Hepatocyte (in vitro differentiated cells): ENCODE results near the gene KRT78. TPM values are rescaled to one million over a fixed set of nuclear protein-coding genes. Genes with fewer than 3 reads are reported as not detected.

Experiments
- DNase-seq: peaks from one replicate; pipeline ENCODE4 v3.0.0-alpha.2; 2016; ENCODE audit warnings: low spot score
- H2AFZ ChIP-seq: fragments of 200-600 bp; sonication (generic); 2 replicates; pipeline ENCODE4 v1.6.0; 2016; ENCODE audit warnings: antibody characterized with exemption, mild to moderate bottlenecking
- H3K27ac ChIP-seq: fragments of 200-600 bp; sonication (generic); 2 replicates; pipeline ENCODE4 v1.5.1; 2016; ENCODE audit warnings: mild to moderate bottlenecking
- H3K27me3 ChIP-seq: fragments of 200-600 bp; sonication (generic); 2 replicates; pipeline ENCODE4 v1.6.1; 2016
- H3K36me3 ChIP-seq: fragments of 200-600 bp; sonication (generic); replicated peaks from 2 replicates; pipeline ENCODE4 v1.5.1; 2016; ENCODE audit warnings: low read depth; ENCODE audit not compliant: insufficient read depth
- H3K4me1 ChIP-seq: fragments of 200-600 bp; sonication (generic); 2 replicates; pipeline ENCODE4 v1.5.1; 2016; ENCODE audit warnings: mild to moderate bottlenecking, moderate library complexity; ENCODE audit not compliant: insufficient read depth
- H3K4me2 ChIP-seq: fragments of 200-600 bp; sonication (generic); 2 replicates; pipeline ENCODE4 v1.6.0; 2016
- H3K4me3 ChIP-seq: fragments of 200-600 bp; sonication (generic); 2 replicates; pipeline ENCODE4 v1.5.1; 2016; ENCODE audit warnings: mild to moderate bottlenecking
- H3K79me2 ChIP-seq: fragments of 200-600 bp; sonication (generic); 2 replicates; pipeline ENCODE4 v1.6.0; 2017; ENCODE audit warnings: mild to moderate bottlenecking
- H3K9me2 ChIP-seq: fragments of 200-600 bp; sonication (generic); replicated peaks from 2 replicates; pipeline ENCODE4 v1.6.0; 2017; ENCODE audit warnings: mild to moderate bottlenecking; ENCODE audit not compliant: insufficient read depth
- H3K9me3 ChIP-seq: fragments of 200-600 bp; sonication (generic); 2 replicates; pipeline ENCODE4 v1.5.1; 2016; ENCODE audit warnings: low read depth, mild to moderate bottlenecking
- H4K20me1 ChIP-seq: fragments of 200-600 bp; sonication (generic); 2 replicates; pipeline ENCODE4 v1.6.0; 2016; ENCODE audit warnings: mild to moderate bottlenecking; ENCODE audit not compliant: insufficient read depth, poor library complexity, severe bottlenecking
- CTCF ChIP-seq: fragments of 200-600 bp; sonication (generic); IDR thresholded peaks from 2 replicates; pipeline ENCODE4 v1.5.1; 2016; ENCODE audit warnings: antibody characterized with exemption, mild to moderate bottlenecking; ENCODE audit not compliant: poor library complexity
- EZH2 ChIP-seq: fragments of 200-600 bp; sonication (generic); IDR thresholded peaks from 2 replicates; pipeline ENCODE4 v1.6.1; 2016; ENCODE audit warnings: antibody characterized with exemption, mild to moderate bottlenecking, borderline replicate concordance
- EZH2phosphoT487 ChIP-seq: fragments of 200-600 bp; sonication (generic); IDR thresholded peaks from one replicate; pipeline ENCODE4 v1.6.1; 2018; ENCODE audit warnings: antibody characterized with exemption, mild to moderate bottlenecking, low read depth, moderate library complexity; ENCODE audit not compliant: unreplicated experiment, severe bottlenecking
- WGBS: methylation state at CpG from one replicate; pipeline ENCODE4 v1.1.6; 2016; ENCODE audit warnings: low lambda C conversion rate; ENCODE audit errors: missing lambda C conversion rate; 5-methylcytosine and 5-hydroxymethylcytosine counted together
- polyA plus RNA-seq: library from polyadenylated mRNA; unstranded; fragments of >200 nt; fragmentation: Nextera tagmentation; extraction: Ambion mirVana; gene quantifications from 2 replicates; pipeline ENCODE4 v1.2.1, GENCODE V29; 2016
- total RNA-seq: library from RNA; depleted of rRNA; stranded (reverse); fragments of >200 nt; gene quantifications from 2 replicates; pipeline ENCODE4 v1.2.3, GENCODE V29; 2014

KRT78 gene
- total and polyA plus RNA-seq, 2 experiments from 2014 or later: not detected

- Histone ChIP-seq H3K36me3 (no peaks in the 10 kb centered on the region), H3K4me3 (no peak overlapping the region), H3K27me3 (no peaks in the 10 kb centered on the region), H3K4me1 (peaks cover 24% of the 10 kb centered on the region), H2AFZ (peak overlapping the region; percentile 37), H3K27ac (peak overlapping the region; percentile 55), H3K9me3 (no peaks in the 10 kb centered on the region), H4K20me1 (no peaks in the 10 kb centered on the region), H3K79me2 (no peaks in the 10 kb centered on the region), H3K9me2 (no peaks in the 10 kb centered on the region), H3K4me2 (peak overlapping the region; percentile 85)
- TF ChIP-seq CTCF (no peak), EZH2 (no peak)
- peak; percentile 4 for DNase-seq
- WGBS: 80% methylated on average over 16 of the region's 17 CpGs
Measured at GRCh38 chr12:52878507-52879393, 30.0 kb upstream of the KRT78 start.

GRCh38 chr12:52877242-52877641 is 28.4 kb upstream of the KRT78 start:
- no peaks in the 10 kb centered on the region for H3K27me3 ChIP-seq
- no peak for DNase-seq
- no peak for TF ChIP-seq EZH2phosphoT487
- no peak for TF ChIP-seq CTCF
- no peak for TF ChIP-seq EZH2
- no peaks in the 10 kb centered on the region for H3K9me2 ChIP-seq
- no peaks in the 10 kb centered on the region for H3K9me3 ChIP-seq
- no peak overlapping the region for H2AFZ ChIP-seq
- no peaks in the 10 kb centered on the region for H3K36me3 ChIP-seq
- no peak overlapping the region for H3K4me2 ChIP-seq
- peaks cover 38% of the 10 kb centered on the region for H3K4me1 ChIP-seq
- H4K20me1 ChIP-seq: no peaks in the 10 kb centered on the region
- 66% methylated on average over 3 of the region's 3 CpGs for WGBS
- H3K27ac ChIP-seq: no peak overlapping the region
- no peaks in the 10 kb centered on the region for H3K79me2 ChIP-seq
- H3K4me3 ChIP-seq: no peak overlapping the region

- no peak overlapping the region for H3K4me3 ChIP-seq
- no peaks in the 10 kb centered on the region for H3K79me2 ChIP-seq
- no peaks in the 10 kb centered on the region for H3K9me3 ChIP-seq
- H3K9me2 ChIP-seq: no peaks in the 10 kb centered on the region
- WGBS: 94% methylated on average over 7 of the region's 7 CpGs
- H3K27me3 ChIP-seq: no peaks in the 10 kb centered on the region
- peaks cover 47% of the 10 kb centered on the region for H3K4me1 ChIP-seq
- H4K20me1 ChIP-seq: no peaks in the 10 kb centered on the region
- no peak overlapping the region for H3K27ac ChIP-seq
- no peaks in the 10 kb centered on the region for H3K36me3 ChIP-seq
- TF ChIP-seq EZH2phosphoT487 (no peak), EZH2 (no peak), CTCF (no peak)
- no peak overlapping the region for H2AFZ ChIP-seq
- H3K4me2 ChIP-seq: no peak overlapping the region
- no peak for DNase-seq
Measured at GRCh38 chr12:52876372-52876771, 27.6 kb upstream of the KRT78 start.
